Astrocyte (in vitro differentiated cells and primary cell): Measurements from ENCODE around the gene DMKN. TPM values are rescaled to one million over a fixed set of nuclear protein-coding genes. Genes with fewer than 3 reads are reported as not detected.

Source experiments
- DNase-seq: peaks from one replicate; pipeline ENCODE4 v3.0.0-alpha.2; 2010; ENCODE audit warnings: low read depth
- FAIRE-seq: peaks from 2 replicates; lab custom pipeline; 2011; peaks lifted over from hg19 to GRCh38; lab: Jason Lieb, UNC
- H2AFZ ChIP-seq: 2 replicates; pipeline ENCODE4 v1.6.0; 2012; ENCODE audit warnings: low read depth, low read length, inconsistent platforms
- H3K27ac ChIP-seq: 2 replicates; pipeline ENCODE4 v1.5.1; 2011; ENCODE audit warnings: low read depth, low read length, inconsistent platforms
- H3K27me3 ChIP-seq: 2 replicates; pipeline ENCODE4 v1.6.0; 2011; ENCODE audit warnings: low read length, inconsistent platforms; ENCODE audit not compliant: insufficient read depth
- H3K36me3 ChIP-seq: 2 replicates; pipeline ENCODE4 v1.5.1; 2011; ENCODE audit warnings: low read length, inconsistent platforms; ENCODE audit not compliant: insufficient read depth
- H3K4me1 ChIP-seq: 2 replicates; pipeline ENCODE4 v1.5.1; 2011; ENCODE audit warnings: low read length, inconsistent platforms; ENCODE audit not compliant: insufficient read depth
- H3K4me2 ChIP-seq: 2 replicates; pipeline ENCODE4 v1.6.0; 2012; ENCODE audit warnings: low read length, inconsistent platforms
- H3K4me3 ChIP-seq: 2 replicates; pipeline ENCODE4 v1.5.1; 2011; ENCODE audit warnings: low read depth, mild to moderate bottlenecking, low read length, inconsistent platforms; ENCODE audit not compliant: insufficient read depth
- H3K79me2 ChIP-seq: 2 replicates; pipeline ENCODE4 v1.6.0; 2012; ENCODE audit warnings: mild to moderate bottlenecking, low read length, inconsistent platforms; ENCODE audit not compliant: insufficient read depth
- H3K9ac ChIP-seq: 2 replicates; pipeline ENCODE4 v1.6.0; 2012; ENCODE audit warnings: mild to moderate bottlenecking, low read length, inconsistent platforms
- H3K9me3 ChIP-seq: 2 replicates; pipeline ENCODE4 v1.5.1; 2012; ENCODE audit warnings: low read depth, mild to moderate bottlenecking, low read length, inconsistent platforms; ENCODE audit not compliant: insufficient read depth
- H4K20me1 ChIP-seq: 2 replicates; pipeline ENCODE4 v1.6.0; 2012; ENCODE audit warnings: low read length, inconsistent platforms; ENCODE audit not compliant: insufficient read depth
- H3K27ac Mint-ChIP-seq: one replicate; pipeline ENCODE4 v1.8.0; 2021; ENCODE audit warnings: mild to moderate bottlenecking, mixed read lengths; ENCODE audit not compliant: unreplicated experiment
- H3K27me3 Mint-ChIP-seq: one replicate; pipeline ENCODE4 v1.8.0; 2021; ENCODE audit warnings: low read depth, mixed read lengths; ENCODE audit not compliant: unreplicated experiment
- H3K36me3 Mint-ChIP-seq: one replicate; pipeline ENCODE4 v1.8.0; 2021; ENCODE audit warnings: low read depth, mixed read lengths; ENCODE audit not compliant: unreplicated experiment
- H3K4me1 Mint-ChIP-seq: one replicate; pipeline ENCODE4 v1.8.0; 2021; ENCODE audit warnings: low read depth, mixed read lengths; ENCODE audit not compliant: unreplicated experiment
- H3K4me3 Mint-ChIP-seq: one replicate; pipeline ENCODE4 v1.8.0; 2021; ENCODE audit warnings: mild to moderate bottlenecking, moderate library complexity, mixed read lengths; ENCODE audit not compliant: unreplicated experiment
- H3K9me3 Mint-ChIP-seq: one replicate; pipeline ENCODE4 v1.8.0; 2021; ENCODE audit warnings: mild to moderate bottlenecking, mixed read lengths; ENCODE audit not compliant: unreplicated experiment
- EZH2 ChIP-seq: IDR thresholded peaks from 2 replicates; pipeline ENCODE4 v1.6.1; 2012; ENCODE audit warnings: mild to moderate bottlenecking, low read length, inconsistent platforms; ENCODE audit not compliant: insufficient read depth
- total RNA-seq: library from RNA; stranded (reverse); gene quantifications from 2 replicates; pipeline ENCODE4 v1.2.1, GENCODE V29; 2021
- TF ChIP-seq, protein P1 (sequence below): IDR thresholded peaks from 2 replicates; pipeline ENCODE4 v1.5.1; 2011; ENCODE audit warnings: low read depth, mild to moderate bottlenecking, inconsistent platforms, low read length, moderate library complexity; ENCODE audit not compliant: insufficient read depth

The DMKN gene
- total RNA-seq, 1 donor from 2014 or later = 56.9 TPM

DNA sequence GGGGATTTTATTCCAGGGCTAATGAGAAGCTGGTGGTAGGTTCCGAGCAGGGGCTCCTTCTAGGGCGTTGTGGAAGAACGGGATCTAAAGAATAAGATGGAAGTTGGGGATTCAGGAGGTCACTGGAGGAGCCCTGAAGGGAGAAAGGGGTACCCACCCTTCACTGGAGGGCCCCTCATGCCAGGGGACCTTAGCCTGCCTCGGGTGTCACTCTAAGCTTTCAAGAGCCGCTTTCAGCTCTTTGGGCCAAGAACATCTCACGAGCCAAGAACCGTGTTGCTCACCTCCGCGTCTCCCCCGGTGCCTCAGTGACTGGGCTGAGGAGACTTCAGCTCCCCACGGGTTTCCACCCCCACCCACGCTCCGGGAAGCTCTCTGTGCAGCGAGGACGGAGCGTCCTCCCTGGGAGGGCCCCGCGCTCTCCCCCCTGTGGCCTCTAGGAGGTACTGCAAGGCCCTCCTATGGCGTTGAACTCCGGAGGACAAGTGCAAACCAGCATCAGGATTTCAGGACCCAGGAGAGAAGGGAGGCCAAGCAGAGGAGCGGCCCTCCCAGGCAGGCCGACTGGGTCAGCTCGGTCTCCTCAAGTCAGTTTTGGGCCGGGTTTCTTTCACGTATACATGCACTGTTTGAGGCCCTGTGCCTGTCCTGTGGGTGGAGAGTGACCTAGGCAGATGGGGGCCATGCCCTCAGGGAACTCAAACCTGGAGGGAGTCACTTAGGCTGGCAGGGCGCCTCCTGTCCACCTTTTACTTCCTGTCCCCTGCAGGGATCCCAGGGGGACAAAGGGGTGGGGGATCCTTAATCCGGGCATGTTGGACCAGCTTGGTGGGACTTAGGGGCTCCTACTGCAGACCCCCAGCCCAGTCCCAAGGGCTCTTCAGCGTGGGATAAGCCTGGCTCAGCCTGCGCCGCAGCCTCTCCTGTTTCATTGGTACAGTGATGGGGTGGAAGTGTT, 18.1 kb downstream of the DMKN start:
- no peak overlapping the region for H3K27ac Mint-ChIP-seq
- Histone ChIP-seq H3K4me2 (peak overlapping the region; percentile 49), H3K36me3 (no peaks in the 10 kb centered on the region), H2AFZ (peak overlapping the region; percentile 45), H3K4me1 (no peaks in the 10 kb centered on the region), H3K27me3 (peaks cover 4% of the 10 kb centered on the region), H3K79me2 (no peaks in the 10 kb centered on the region), H3K27ac (no peak overlapping the region), H3K9ac (no peak overlapping the region), H3K4me3 (no peak overlapping the region), H3K9me3 (no peaks in the 10 kb centered on the region), H4K20me1 (no peaks in the 10 kb centered on the region)
- peaks cover 39% of the 10 kb centered on the region for H3K27me3 Mint-ChIP-seq
- peak; percentile 21 for DNase-seq
- FAIRE-seq = no peak
- no peaks in the 10 kb centered on the region for H3K4me1 Mint-ChIP-seq
- H3K36me3 Mint-ChIP-seq = peaks cover 13% of the 10 kb centered on the region
- no peak for TF ChIP-seq EZH2
- TF ChIP-seq, protein P1, sequence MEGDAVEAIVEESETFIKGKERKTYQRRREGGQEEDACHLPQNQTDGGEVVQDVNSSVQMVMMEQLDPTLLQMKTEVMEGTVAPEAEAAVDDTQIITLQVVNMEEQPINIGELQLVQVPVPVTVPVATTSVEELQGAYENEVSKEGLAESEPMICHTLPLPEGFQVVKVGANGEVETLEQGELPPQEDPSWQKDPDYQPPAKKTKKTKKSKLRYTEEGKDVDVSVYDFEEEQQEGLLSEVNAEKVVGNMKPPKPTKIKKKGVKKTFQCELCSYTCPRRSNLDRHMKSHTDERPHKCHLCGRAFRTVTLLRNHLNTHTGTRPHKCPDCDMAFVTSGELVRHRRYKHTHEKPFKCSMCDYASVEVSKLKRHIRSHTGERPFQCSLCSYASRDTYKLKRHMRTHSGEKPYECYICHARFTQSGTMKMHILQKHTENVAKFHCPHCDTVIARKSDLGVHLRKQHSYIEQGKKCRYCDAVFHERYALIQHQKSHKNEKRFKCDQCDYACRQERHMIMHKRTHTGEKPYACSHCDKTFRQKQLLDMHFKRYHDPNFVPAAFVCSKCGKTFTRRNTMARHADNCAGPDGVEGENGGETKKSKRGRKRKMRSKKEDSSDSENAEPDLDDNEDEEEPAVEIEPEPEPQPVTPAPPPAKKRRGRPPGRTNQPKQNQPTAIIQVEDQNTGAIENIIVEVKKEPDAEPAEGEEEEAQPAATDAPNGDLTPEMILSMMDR = peak; percentile 71
- no peak overlapping the region for H3K4me3 Mint-ChIP-seq
- no peaks in the 10 kb centered on the region for H3K9me3 Mint-ChIP-seq

DNA sequence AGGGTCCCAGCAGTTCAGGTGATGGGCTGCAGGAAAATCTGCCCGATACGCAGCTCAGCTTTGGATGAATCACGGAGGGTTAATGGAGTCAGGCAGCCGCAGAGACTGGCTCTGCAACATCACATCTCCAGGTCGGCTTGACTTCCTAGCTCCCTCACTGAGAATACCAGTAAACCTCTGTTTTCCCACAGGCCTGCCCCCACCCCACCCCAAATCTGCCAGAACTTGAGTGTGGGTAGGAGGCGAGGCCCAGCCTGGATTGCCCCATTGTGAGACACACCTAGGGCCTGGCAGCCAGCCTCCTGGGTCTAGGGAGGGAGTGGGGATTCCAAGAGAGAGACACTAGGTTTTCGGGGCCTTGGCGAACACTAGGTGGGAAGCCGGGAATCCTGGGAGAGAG, 19.5 kb downstream of the DMKN start:
- no peaks in the 10 kb centered on the region for H3K4me1 Mint-ChIP-seq
- Histone ChIP-seq H3K9ac (no peak overlapping the region), H3K4me3 (no peak overlapping the region), H3K4me2 (no peak overlapping the region), H3K79me2 (no peaks in the 10 kb centered on the region), H2AFZ (no peak overlapping the region), H3K27ac (no peak overlapping the region), H4K20me1 (no peaks in the 10 kb centered on the region), H3K27me3 (peaks cover 4% of the 10 kb centered on the region), H3K9me3 (no peaks in the 10 kb centered on the region), H3K36me3 (no peaks in the 10 kb centered on the region), H3K4me1 (no peaks in the 10 kb centered on the region)
- H3K9me3 Mint-ChIP-seq = no peaks in the 10 kb centered on the region
- no peak for DNase-seq
- no peak overlapping the region for H3K4me3 Mint-ChIP-seq
- no peak overlapping the region for H3K27ac Mint-ChIP-seq
- FAIRE-seq = no peak
- peaks cover 8% of the 10 kb centered on the region for H3K36me3 Mint-ChIP-seq
- peaks cover 53% of the 10 kb centered on the region for H3K27me3 Mint-ChIP-seq
- TF ChIP-seq, protein P1 = no peak
- TF ChIP-seq EZH2 = no peak
